NT2/D1 (cell line): ENCODE data around the gene GYS2.
"Not testable (repeated sequence)": the region's sequence is repeated elsewhere in the genome, so short reads cannot be mapped to it uniquely, and the experiment has no call there.

ENCODE experiments used
- DNase-seq: peaks from one replicate; pipeline ENCODE4 v3.0.0-alpha.2; 2011; ENCODE audit warnings: low read depth, low spot score
- H3K27me3 ChIP-seq: 2 replicates; pipeline ENCODE4 v1.6.0; 2011; ENCODE audit warnings: mild to moderate bottlenecking; ENCODE audit not compliant: insufficient read length, insufficient read depth
- H3K36me3 ChIP-seq: 2 replicates; pipeline ENCODE4 v1.6.1; 2011; ENCODE audit warnings: mild to moderate bottlenecking, low read length, mixed read lengths; ENCODE audit not compliant: insufficient read depth, insufficient read length
- H3K4me1 ChIP-seq: 2 replicates; pipeline ENCODE4 v1.5.1; 2011; ENCODE audit not compliant: insufficient read depth, insufficient read length
- H3K4me3 ChIP-seq: 2 replicates; pipeline ENCODE4 v1.5.1; 2011; ENCODE audit warnings: low read depth; ENCODE audit not compliant: insufficient read length
- H3K9ac ChIP-seq: 2 replicates; pipeline ENCODE4 v1.6.0; 2011; ENCODE audit warnings: low read depth; ENCODE audit not compliant: insufficient read length
- H3K9me3 ChIP-seq: 2 replicates; pipeline ENCODE4 v1.5.1; 2011; ENCODE audit warnings: mild to moderate bottlenecking, low read length; ENCODE audit not compliant: insufficient read depth
- SUZ12 ChIP-seq: IDR thresholded peaks from 2 replicates; pipeline ENCODE4 v1.6.1; 2011; ENCODE audit not compliant: insufficient read length, insufficient read depth; ENCODE audit errors: extremely low read depth
- YY1 ChIP-seq: IDR thresholded peaks from 2 replicates; pipeline ENCODE4 v1.6.1; 2011; ENCODE audit not compliant: insufficient read length, insufficient read depth
- ZNF274 ChIP-seq: IDR thresholded peaks from 2 replicates; pipeline ENCODE4 v1.6.1; 2011; ENCODE audit warnings: mild to moderate bottlenecking, low read depth, low read length

GYS2 gene

DNA sequence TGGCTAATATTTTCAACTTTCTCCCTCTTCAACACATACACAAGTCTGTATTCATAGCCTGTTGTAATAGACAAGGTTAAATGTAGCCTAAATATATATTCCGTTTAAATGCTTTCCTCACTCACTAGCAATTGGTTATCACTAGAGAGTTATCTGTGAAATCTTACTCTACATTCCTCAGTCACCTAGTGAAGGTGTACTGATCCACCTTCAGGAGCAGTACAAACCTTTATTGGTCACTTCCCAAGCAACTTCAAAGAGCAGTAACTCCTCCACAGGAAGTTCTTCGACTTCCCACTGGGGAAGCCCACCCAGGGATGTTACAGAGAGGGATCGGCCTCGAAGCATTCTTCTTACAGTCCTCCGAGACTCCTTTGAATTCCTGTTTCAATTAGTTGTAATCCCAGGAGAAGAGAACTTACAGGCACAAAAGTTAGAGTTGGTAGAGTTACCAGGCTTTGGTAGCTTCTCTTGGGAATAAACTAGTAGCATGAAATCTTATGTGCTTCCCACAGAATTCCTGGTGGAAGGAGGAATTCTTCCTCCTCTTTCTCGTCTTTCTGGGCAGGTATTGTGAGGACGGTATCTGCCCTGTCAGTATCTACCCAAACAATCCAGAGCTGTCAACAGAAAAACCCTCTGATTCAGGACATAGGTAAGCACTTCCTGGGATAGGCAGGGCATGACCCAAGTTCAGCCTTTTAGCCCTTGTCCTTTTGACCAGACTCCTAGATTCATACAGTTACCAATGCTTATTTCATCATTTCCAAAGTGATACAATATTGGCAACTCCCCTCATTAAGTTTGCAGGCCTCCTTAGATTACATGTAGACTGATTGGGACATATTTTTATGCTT is at the start of gene GYS2:
GYS2 (minus strand) TSS at position 603 of the 857 bp plus-strand sequence; CDS start at position 348, 255 bp downstream.
- no peaks in the 10 kb centered on the region for H3K4me1 ChIP-seq

DNA sequence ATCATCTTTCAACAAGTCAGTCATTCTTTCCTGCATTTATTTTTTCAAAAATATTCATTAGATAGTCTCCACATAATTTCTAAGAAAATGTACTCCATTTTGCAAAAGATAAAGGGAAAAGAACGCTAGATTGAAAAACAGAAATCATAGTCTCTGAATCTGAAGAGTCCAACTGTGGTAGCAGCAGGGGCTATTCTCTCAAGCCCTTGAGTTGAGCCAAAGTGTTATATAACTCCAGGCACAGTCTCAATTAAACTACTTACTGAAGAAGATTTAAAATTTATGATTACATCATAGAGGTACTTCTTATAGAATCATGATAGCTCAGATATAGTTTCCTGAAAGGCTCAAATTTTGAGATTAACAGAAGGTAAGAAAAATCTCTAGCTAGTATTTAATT is 47.2 kb upstream of the GYS2 start:
- Histone ChIP-seq H3K27me3 (no peaks in the 10 kb centered on the region), H3K4me3 (no peak overlapping the region), H3K4me1 (peaks cover 8% of the 10 kb centered on the region), H3K36me3 (peaks cover 100% of the 10 kb centered on the region), H3K9ac (no peak overlapping the region), H3K9me3 (no peaks in the 10 kb centered on the region)
- DNase-seq, result no peak
- TF ChIP-seq ZNF274 (no peak), YY1 (no peak), SUZ12 (no peak)

More for the DNA sequence above, at the start of gene GYS2:
- Histone ChIP-seq H3K36me3 (no peaks in the 10 kb centered on the region), H3K9me3 (no peaks in the 10 kb centered on the region), H3K27me3 (no peaks in the 10 kb centered on the region), H3K9ac (no peak within 1 kb of the TSS), H3K4me3 (no peak within 1 kb of the TSS)
- TF ChIP-seq SUZ12 (no peak), YY1 (no peak), ZNF274 (no peak)
- no peak for DNase-seq

DNA sequence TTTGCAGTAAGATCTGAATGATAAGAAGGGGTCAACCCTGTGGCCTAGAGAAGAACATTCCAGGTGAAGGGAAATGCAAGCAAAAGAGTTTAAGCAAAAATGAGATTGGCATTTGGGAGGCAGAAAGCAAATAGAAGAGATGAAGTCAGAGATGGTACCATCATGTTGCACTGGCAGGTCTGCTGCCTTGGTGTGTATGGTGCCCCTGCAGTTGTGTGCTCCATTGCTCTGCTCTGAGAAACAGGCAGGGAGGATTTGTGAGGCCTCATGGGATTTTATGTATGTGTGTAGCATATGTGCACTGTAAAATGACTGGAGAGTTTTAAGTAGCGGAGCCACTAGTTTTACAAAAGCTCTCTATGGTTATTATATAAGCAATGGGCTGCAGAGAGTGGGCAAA is 46.4 kb upstream of the GYS2 start:
- no peak for DNase-seq
- Histone ChIP-seq H3K4me1 (peaks cover 8% of the 10 kb centered on the region), H3K36me3 (peaks cover 100% of the 10 kb centered on the region), H3K4me3 (no peak overlapping the region), H3K27me3 (no peaks in the 10 kb centered on the region), H3K9ac (no peak overlapping the region), H3K9me3 (no peaks in the 10 kb centered on the region)
- TF ChIP-seq YY1, result no peak
- no peak for TF ChIP-seq SUZ12
- TF ChIP-seq ZNF274, result no peak

DNA sequence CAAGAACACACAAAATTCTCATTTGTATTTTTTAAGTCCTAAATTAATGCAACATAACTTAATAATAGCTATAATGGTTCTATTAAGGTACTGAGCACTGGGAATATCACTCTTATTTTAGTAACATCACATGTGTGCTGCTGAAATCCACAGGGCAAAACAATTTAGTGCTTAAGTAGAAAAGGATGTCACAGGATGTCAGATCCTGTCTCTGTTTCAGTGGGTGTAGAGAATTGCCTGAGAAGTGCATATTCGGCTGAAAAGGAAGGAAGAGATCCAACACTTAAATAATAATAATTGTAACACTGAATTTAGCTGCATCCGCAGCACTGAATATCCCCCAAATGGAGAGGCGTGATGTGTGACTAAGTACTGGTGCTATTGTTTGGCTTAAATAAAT is 44.4 kb upstream of the GYS2 start:
- peaks cover 11% of the 10 kb centered on the region for H3K4me1 ChIP-seq
- no peak for DNase-seq
- peaks cover 100% of the 10 kb centered on the region for H3K36me3 ChIP-seq

DNA sequence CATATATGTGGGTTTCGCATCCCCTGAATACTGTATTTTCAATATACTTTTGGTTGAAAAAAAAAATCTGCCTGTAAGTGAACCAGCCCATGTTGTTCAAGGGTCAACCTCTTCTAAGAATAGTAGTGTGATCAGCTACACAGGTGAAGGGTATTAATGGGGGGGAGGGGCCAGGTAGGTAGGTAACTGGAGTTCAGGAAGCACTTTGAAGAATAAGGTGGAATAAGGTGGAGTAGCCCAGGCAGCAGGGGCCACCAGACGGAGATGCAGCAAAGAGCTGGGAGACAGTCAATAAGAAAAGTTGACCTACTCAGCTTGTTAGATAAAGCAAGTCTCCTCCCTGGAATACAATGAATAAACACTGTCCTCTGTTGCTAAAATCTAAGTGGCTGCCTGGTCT is 43.7 kb upstream of the GYS2 start:
- H3K9ac ChIP-seq, result no peak overlapping the region
- no peaks in the 10 kb centered on the region for H3K27me3 ChIP-seq
- H3K4me3 ChIP-seq, result no peak overlapping the region
- H3K4me1 ChIP-seq, result peaks cover 9% of the 10 kb centered on the region
- H3K36me3 ChIP-seq, result peaks cover 100% of the 10 kb centered on the region
- no peaks in the 10 kb centered on the region for H3K9me3 ChIP-seq
- TF ChIP-seq YY1 (no peak), SUZ12 (no peak), ZNF274 (no peak)
- DNase-seq, result no peak

More for the DNA sequence above, 44.4 kb upstream of the GYS2 start:
- Histone ChIP-seq H3K9me3 (no peaks in the 10 kb centered on the region), H3K4me3 (no peak overlapping the region), H3K9ac (no peak overlapping the region), H3K27me3 (no peaks in the 10 kb centered on the region)
- TF ChIP-seq SUZ12, result no peak
- no peak for TF ChIP-seq ZNF274
- TF ChIP-seq YY1, result no peak

DNA sequence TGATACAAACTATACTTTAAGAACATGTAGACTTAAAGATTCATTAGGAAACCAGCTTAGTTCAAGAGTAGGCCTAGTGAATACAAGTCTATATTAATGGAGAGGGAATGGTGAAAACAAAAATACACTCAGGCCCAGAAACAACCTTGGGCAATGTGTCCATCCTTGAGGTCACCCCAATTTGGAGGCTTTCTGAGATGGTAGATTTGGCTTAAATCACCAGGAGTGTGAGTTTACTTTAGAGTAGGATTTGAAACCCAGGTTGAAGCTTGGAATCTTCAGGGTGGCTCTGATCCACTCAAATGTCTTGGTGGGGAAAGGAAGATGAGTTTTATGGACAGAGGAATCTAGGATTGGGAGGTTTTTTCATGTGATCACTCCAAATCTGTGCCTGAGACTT is 42.5 kb upstream of the GYS2 start:
- peaks cover 11% of the 10 kb centered on the region for H3K4me1 ChIP-seq
- no peaks in the 10 kb centered on the region for H3K9me3 ChIP-seq
- H3K9ac ChIP-seq, result no peak overlapping the region
- TF ChIP-seq ZNF274 (no peak), YY1 (no peak), SUZ12 (no peak)
- H3K27me3 ChIP-seq, result no peaks in the 10 kb centered on the region
- no peak for DNase-seq
- peaks cover 100% of the 10 kb centered on the region for H3K36me3 ChIP-seq
- H3K4me3 ChIP-seq, result no peak overlapping the region

DNA sequence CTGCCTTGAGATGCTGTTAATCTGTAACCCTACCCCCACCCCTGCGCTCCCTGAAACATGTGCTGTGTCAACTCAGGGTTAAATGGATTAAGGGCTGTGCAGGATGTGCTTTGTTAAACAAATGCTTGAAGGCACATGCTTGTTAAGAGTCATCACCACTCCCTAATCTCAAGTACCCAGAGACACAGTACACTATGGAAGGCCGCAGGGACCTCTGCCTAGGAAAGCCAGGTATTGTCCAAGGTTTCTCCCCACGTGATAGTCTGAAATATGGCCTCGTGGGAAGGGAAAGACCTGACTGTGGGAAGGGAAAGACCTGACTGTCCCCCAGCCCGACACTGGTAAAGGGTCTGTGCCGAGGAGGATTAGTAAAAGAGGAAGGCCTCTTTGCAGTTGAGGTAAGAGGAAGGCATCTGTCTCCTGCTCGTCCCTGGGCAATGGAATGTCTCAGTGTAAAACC is 40.4 kb upstream of the GYS2 start:
- H3K9ac ChIP-seq, H3K9me3 ChIP-seq, H3K4me3 ChIP-seq, H3K27me3 ChIP-seq: not testable (repeated sequence)
- Histone ChIP-seq H3K4me1 (peaks cover 11% of the 10 kb centered on the region), H3K36me3 (peaks cover 100% of the 10 kb centered on the region)
- peak; percentile 83 for DNase-seq
